Measurements from ENCODE around the gene MUC5AC.
"Not testable (repeated sequence)": the region's sequence is repeated elsewhere in the genome, so short reads cannot be mapped to it uniquely, and the experiment has no call there.

- not testable (repeated sequence) for TF ChIP-seq POLR2A, CTCF (IDR thresholded peaks at IDR 0.05)
Observed at GRCh38 chr11:1246301-1246700, 88.5 kb downstream of the MUC5AC start.

All from transverse colon (tissue), 3 donors.